ENCODE measurements around the gene PPP1R12B.
"Not testable (repeated sequence)": the region's sequence is repeated elsewhere in the genome, so short reads cannot be mapped to it uniquely, and the experiment has no call there.

DNA sequence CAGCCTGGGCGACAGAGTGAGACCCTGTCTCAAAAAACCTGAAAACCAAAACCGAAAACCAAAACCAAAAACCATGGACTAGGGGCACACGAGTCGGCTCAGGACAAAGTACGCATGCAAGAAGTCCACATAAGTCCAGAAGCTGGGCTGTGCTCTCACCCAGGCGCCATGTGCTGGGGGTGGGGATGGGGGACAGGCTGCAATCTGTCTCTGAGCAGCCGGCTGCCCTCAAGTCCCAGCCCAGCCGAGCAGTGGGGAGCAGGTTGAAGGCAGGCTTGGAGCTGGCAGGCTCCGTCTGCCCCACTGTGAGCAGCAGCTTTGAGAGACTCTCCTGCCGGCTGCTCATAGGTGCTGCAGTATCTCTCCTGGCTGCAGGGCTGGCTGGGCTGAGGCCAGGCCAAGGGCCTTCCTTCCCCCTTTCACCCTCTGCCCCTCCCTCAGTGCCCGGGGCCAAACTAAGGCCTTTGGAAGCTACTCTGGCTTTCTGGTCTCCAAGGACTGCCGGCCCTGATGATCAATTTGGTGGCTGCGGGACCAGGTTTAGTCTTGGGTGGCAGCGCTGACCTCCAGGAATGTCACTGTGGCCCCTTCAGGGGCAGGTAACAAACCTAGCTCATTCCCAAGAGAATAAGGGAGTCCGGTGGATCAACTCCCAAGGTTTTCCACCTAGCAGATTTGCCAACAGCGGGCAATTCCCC is 289.0 kb downstream of the PPP1R12B start:
- TF ChIP-seq, protein P1, sequence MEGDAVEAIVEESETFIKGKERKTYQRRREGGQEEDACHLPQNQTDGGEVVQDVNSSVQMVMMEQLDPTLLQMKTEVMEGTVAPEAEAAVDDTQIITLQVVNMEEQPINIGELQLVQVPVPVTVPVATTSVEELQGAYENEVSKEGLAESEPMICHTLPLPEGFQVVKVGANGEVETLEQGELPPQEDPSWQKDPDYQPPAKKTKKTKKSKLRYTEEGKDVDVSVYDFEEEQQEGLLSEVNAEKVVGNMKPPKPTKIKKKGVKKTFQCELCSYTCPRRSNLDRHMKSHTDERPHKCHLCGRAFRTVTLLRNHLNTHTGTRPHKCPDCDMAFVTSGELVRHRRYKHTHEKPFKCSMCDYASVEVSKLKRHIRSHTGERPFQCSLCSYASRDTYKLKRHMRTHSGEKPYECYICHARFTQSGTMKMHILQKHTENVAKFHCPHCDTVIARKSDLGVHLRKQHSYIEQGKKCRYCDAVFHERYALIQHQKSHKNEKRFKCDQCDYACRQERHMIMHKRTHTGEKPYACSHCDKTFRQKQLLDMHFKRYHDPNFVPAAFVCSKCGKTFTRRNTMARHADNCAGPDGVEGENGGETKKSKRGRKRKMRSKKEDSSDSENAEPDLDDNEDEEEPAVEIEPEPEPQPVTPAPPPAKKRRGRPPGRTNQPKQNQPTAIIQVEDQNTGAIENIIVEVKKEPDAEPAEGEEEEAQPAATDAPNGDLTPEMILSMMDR (IDR thresholded peaks at IDR 0.05), result not testable (repeated sequence)
- not testable (repeated sequence) for TF ChIP-seq EZH2phosphoT487, EZH2 (IDR thresholded peaks at IDR 0.05)

All from neural progenitor cell (in vitro differentiated cells).